NT2/D1 (cell line): ENCODE measurements around the gene ACIN1.

ENCODE experiments used
- SUZ12 ChIP-seq: IDR thresholded peaks from 2 replicates; pipeline ENCODE4 v1.6.1; 2011; ENCODE audit not compliant: insufficient read length, insufficient read depth; ENCODE audit errors: extremely low read depth
- YY1 ChIP-seq: IDR thresholded peaks from 2 replicates; pipeline ENCODE4 v1.6.1; 2011; ENCODE audit not compliant: insufficient read length, insufficient read depth
- ZNF274 ChIP-seq: IDR thresholded peaks from 2 replicates; pipeline ENCODE4 v1.6.1; 2011; ENCODE audit warnings: mild to moderate bottlenecking, low read depth, low read length

DNA sequence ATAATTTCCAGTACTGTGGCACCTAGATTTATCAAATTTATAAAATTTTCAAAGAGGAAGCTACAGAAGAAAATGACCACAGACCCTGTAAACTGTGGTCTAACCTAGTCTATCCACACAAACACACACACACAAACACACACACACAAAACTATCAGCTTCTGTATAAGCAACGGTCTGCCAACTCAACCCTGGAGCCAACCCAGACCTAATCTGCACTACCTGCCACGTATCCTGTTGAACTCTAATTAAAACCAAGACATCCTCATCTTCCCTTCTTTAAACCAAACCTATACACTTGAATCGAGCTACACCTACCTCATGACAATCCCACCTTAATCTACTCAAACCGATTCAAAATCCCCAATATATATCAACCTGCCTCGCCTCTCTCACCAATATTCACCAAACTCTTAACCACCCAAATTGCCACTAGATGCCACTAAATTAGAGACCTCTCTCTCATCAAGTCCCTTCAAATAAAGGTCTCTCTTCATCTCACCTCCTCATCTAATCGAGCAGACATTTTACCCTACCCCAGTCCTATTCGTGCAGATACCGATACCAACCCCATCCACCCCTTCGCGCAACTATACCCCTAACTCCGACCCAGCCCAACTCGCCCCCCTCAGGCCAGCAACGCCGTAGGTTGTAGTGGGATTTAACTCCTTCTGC, 808 bp downstream of the ACIN1 start:
- TF ChIP-seq SUZ12 (no peak), YY1 (no peak), ZNF274 (no peak)
